ENCODE measurements around the gene PA2G4. TPM values are rescaled to one million over a fixed set of nuclear protein-coding genes. Genes with fewer than 3 reads are reported as not detected.

PA2G4 gene
- total RNA-seq, 1 experiment from 2014 or later, result 233 TPM

DNA sequence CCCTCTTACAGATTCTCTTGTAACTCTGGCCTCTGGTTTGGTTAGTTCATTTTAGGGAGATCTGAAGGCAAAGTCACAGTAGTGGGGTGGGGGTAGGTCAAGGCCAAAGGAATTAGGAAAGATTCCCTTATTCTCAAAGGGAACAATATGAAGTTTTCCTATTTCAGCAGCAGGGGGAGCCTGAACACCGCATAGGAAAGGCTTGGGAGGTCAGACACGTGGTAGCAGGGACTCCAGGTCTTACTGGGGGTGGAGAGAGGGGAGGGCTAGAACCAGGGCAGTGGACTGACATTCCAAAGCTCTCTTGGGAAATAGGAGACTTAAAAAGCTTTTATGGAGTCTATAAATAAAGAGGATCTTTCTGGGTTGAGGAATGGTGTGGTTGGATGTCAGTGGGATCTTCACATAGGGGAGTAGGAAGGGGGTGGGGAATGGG is 15.0 kb downstream of the PA2G4 start:
- Mint-ChIP-seq H3K4me3 (ENCODE audit: low read depth, unreplicated experiment) (peak overlapping the region; percentile 97), H3K27me3 (ENCODE audit: unreplicated experiment) (no peaks in the 10 kb centered on the region), H3K4me1 (ENCODE audit: low read depth, unreplicated experiment) (peaks cover 17% of the 10 kb centered on the region), H3K9me3 (ENCODE audit: low read depth, unreplicated experiment) (no peaks in the 10 kb centered on the region), H3K36me3 (ENCODE audit: insufficient read depth, unreplicated experiment) (peaks cover 56% of the 10 kb centered on the region), H3K27ac (ENCODE audit: unreplicated experiment) (peak overlapping the region; percentile 100)
- peak; percentile 74 for TF ChIP-seq CTCF (IDR thresholded peaks at IDR 0.05; ENCODE audit: unreplicated experiment)
- DNase-seq, result peak; percentile 83
- CTCF ChIA-PET, result interaction anchor here (0.6 to 3.3 kb wide), 6 partner anchors 9 to 394 kb away, joined by 3 to 53 read pairs (median 4); partner anchors contain the start of genes ESYT1, MYL6, RNF41 and SMARCC2
- intact Hi-C loops (cut with micrococcal nuclease; ENCODE audit: unreplicated experiment), result loop anchor here (1.0 to 5.0 kb wide), 6 partner anchors 38 to 181 kb away; partner anchors contain the start of genes CS, MYL6, NABP2 and SMARCC2
- no TSS peak for BruUV-seq (replicated peaks)

- no peak overlapping the region for H3K4me3 Mint-ChIP-seq (ENCODE audit: low read depth, unreplicated experiment)
- CTCF ChIA-PET, result interaction anchor here (0.8 to 3.3 kb wide), 5 partner anchors 8 to 102 kb away, joined by 4 to 53 read pairs (median 5); partner anchors contain the start of genes ESYT1, MYL6, MYL6B and RNF41
- DNase-seq, result no peak
- no peaks in the 10 kb centered on the region for H3K9me3 Mint-ChIP-seq (ENCODE audit: low read depth, unreplicated experiment)
- intact Hi-C loops (cut with micrococcal nuclease; ENCODE audit: unreplicated experiment), result loop anchor here (10.0 kb wide), 1 partner anchor 344 kb away; the partner anchor contains the start of gene SPRYD4
- no TSS peak for BruUV-seq (replicated peaks)
- no peak for TF ChIP-seq CTCF (IDR thresholded peaks at IDR 0.05; ENCODE audit: unreplicated experiment)
- H3K27me3 Mint-ChIP-seq (ENCODE audit: unreplicated experiment), result no peaks in the 10 kb centered on the region
- no peak overlapping the region for H3K27ac Mint-ChIP-seq (ENCODE audit: unreplicated experiment)
- H3K36me3 Mint-ChIP-seq (ENCODE audit: insufficient read depth, unreplicated experiment), result peaks cover 52% of the 10 kb centered on the region
- H3K4me1 Mint-ChIP-seq (ENCODE audit: low read depth, unreplicated experiment), result peaks cover 17% of the 10 kb centered on the region
These were observed 15.9 kb downstream of the PA2G4 start for GRCh38 chr12:56120158-56120846.

DNA sequence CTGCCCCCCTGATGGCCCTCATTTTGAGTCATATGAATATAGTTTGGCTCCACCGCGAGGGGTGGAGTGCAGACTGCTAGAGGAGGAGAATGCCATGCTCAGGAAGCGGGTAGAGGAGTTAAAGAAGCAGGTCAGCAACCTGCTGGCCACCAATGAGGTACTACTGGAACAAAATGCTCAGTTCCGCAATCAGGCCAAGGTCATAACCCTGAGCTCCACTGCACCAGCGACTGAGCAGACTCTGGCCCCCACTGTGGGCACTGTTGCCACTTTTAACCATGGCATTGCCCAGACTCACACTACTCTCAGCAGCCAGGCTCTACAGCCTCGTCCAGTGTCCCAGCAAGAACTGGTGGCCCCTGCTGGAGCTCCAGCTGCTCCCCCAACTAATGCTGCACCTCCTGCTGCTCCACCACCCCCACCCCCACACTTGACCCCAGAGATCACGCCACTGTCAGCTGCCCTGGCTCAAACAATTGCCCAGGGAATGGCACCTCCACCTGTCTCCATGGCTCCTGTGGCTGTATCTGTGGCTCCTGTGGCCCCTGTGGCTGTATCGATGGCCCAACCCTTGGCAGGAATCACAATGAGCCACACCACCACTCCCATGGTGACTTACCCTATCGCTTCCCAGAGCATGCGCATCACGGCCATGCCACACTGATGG is 17.0 kb downstream of the PA2G4 start:
- Mint-ChIP-seq H3K9me3 (ENCODE audit: low read depth, unreplicated experiment) (no peaks in the 10 kb centered on the region), H3K4me1 (ENCODE audit: low read depth, unreplicated experiment) (peaks cover 23% of the 10 kb centered on the region), H3K27ac (ENCODE audit: unreplicated experiment) (no peak overlapping the region), H3K4me3 (ENCODE audit: low read depth, unreplicated experiment) (no peak overlapping the region), H3K27me3 (ENCODE audit: unreplicated experiment) (no peaks in the 10 kb centered on the region), H3K36me3 (ENCODE audit: insufficient read depth, unreplicated experiment) (peaks cover 41% of the 10 kb centered on the region)
- BruUV-seq (replicated peaks), result no TSS peak
- no peak for DNase-seq
- CTCF ChIA-PET, result no interaction called here
- no peak for TF ChIP-seq CTCF (IDR thresholded peaks at IDR 0.05; ENCODE audit: unreplicated experiment)
- intact Hi-C loops (cut with micrococcal nuclease; ENCODE audit: unreplicated experiment), result loop anchor here (10.0 kb wide), 1 partner anchor 343 kb away; the partner anchor contains the start of gene SPRYD4

GRCh38 chr12:56122637-56123036 is 18.3 kb downstream of the PA2G4 start:
- CTCF ChIA-PET, result interaction anchor here (1.2 kb wide), 1 partner anchor 66 kb away, joined by 5 read pairs; no protein-coding TSS in a partner anchor
- intact Hi-C loops (cut with micrococcal nuclease; ENCODE audit: unreplicated experiment), result loop anchor here (10.0 kb wide), 1 partner anchor 342 kb away; the partner anchor contains the start of gene SPRYD4

More at GRCh38 chr12:56122637-56123036, 18.3 kb downstream of the PA2G4 start:
- no peak for DNase-seq
- TF ChIP-seq CTCF (IDR thresholded peaks at IDR 0.05; ENCODE audit: unreplicated experiment), result no peak
- BruUV-seq (replicated peaks), result no TSS peak
- Mint-ChIP-seq H3K27me3 (ENCODE audit: unreplicated experiment) (no peaks in the 10 kb centered on the region), H3K36me3 (ENCODE audit: insufficient read depth, unreplicated experiment) (peaks cover 32% of the 10 kb centered on the region), H3K9me3 (ENCODE audit: low read depth, unreplicated experiment) (no peaks in the 10 kb centered on the region), H3K4me3 (ENCODE audit: low read depth, unreplicated experiment) (no peak overlapping the region), H3K27ac (ENCODE audit: unreplicated experiment) (no peak overlapping the region), H3K4me1 (ENCODE audit: low read depth, unreplicated experiment) (peaks cover 36% of the 10 kb centered on the region)

Data from Calu3 (cell line).